HG03439 (cell line): ENCODE data around the gene DENND4B.

ENCODE experiments used
- ATAC-seq: cut with Tn5 transposase; IDR thresholded peaks from one replicate; pipeline ENCODE4 v1.9.1; 2021; ENCODE audit warnings: mild to moderate bottlenecking, moderate library complexity; ENCODE audit not compliant: unreplicated experiment

The DENND4B gene

GRCh38 chr1:153951183-153951582 is 4.7 kb upstream of the DENND4B start:
- ATAC-seq: no peak

- ATAC-seq: peak; percentile 59
Observed at GRCh38 chr1:153945795-153946621, 510 bp downstream of the DENND4B start.

GRCh38 chr1:153945131-153945794 is 1.3 kb downstream of the DENND4B start:
- ATAC-seq: no peak

GRCh38 chr1:153944827-153945117 is 1.7 kb downstream of the DENND4B start:
- no peak for ATAC-seq

GRCh38 chr1:153944005-153944826 is 2.3 kb downstream of the DENND4B start:
- ATAC-seq: no peak

- ATAC-seq: no peak
Observed at GRCh38 chr1:153942766-153943549, 3.6 kb downstream of the DENND4B start.

GRCh38 chr1:153941826-153942725 is 4.4 kb downstream of the DENND4B start:
- no peak for ATAC-seq

- ATAC-seq: no peak
Observed at GRCh38 chr1:153940756-153941155, 5.8 kb downstream of the DENND4B start.

GRCh38 chr1:153939476-153939875 is 7.0 kb downstream of the DENND4B start:
- ATAC-seq: no peak

GRCh38 chr1:153938996-153939395 is 7.5 kb downstream of the DENND4B start:
- ATAC-seq: no peak

- ATAC-seq: no peak
Observed at GRCh38 chr1:153937331-153937730, 9.2 kb downstream of the DENND4B start.

- ATAC-seq: no peak
Observed at GRCh38 chr1:153936011-153936802, 10.3 kb downstream of the DENND4B start.

- ATAC-seq: no peak
Observed at GRCh38 chr1:153934746-153935145, 11.8 kb downstream of the DENND4B start.

- no peak for ATAC-seq
Observed at GRCh38 chr1:153933955-153934354, 12.6 kb downstream of the DENND4B start.

GRCh38 chr1:153933430-153933829 is 13.1 kb downstream of the DENND4B start:
- no peak for ATAC-seq

GRCh38 chr1:153932156-153933131 is 14.1 kb downstream of the DENND4B start:
- ATAC-seq: no peak

GRCh38 chr1:153929981-153930948 is 16.3 kb downstream of the DENND4B start:
- no peak for ATAC-seq
